GM21423 (cell line): Measurements from ENCODE around the gene ZNF641.
"Not testable (repeated sequence)": the region's sequence is repeated elsewhere in the genome, so short reads cannot be mapped to it uniquely, and the experiment has no call there.

Experiments
- ATAC-seq: cut with Tn5 transposase; IDR thresholded peaks from one replicate; pipeline ENCODE4 v1.9.1; 2021; ENCODE audit warnings: mild to moderate bottlenecking, moderate library complexity; ENCODE audit not compliant: unreplicated experiment

ZNF641 gene

GRCh38 chr12:48336061-48336460, 14.7 kb downstream of the ZNF641 start:
- no peak for ATAC-seq

GRCh38 chr12:48334808-48335207, 15.9 kb downstream of the ZNF641 start:
- no peak for ATAC-seq

- ATAC-seq = not testable (repeated sequence)
Measured at GRCh38 chr12:48333680-48334079, 17.0 kb downstream of the ZNF641 start.

- ATAC-seq = no peak
Measured at GRCh38 chr12:48331399-48331798, 19.3 kb downstream of the ZNF641 start.

- no peak for ATAC-seq
Measured at GRCh38 chr12:48329199-48329939, 21.4 kb downstream of the ZNF641 start.

GRCh38 chr12:48316491-48316890, 34.2 kb downstream of the ZNF641 start:
- no peak for ATAC-seq

GRCh38 chr12:48311313-48311712, 39.4 kb downstream of the ZNF641 start:
- ATAC-seq = no peak

GRCh38 chr12:48307269-48307668, 43.5 kb downstream of the ZNF641 start:
- ATAC-seq = no peak

GRCh38 chr12:48305190-48305589, 45.5 kb downstream of the ZNF641 start:
- ATAC-seq = no peak

- no peak for ATAC-seq
Measured at GRCh38 chr12:48302161-48302911, 48.4 kb downstream of the ZNF641 start.

GRCh38 chr12:48300774-48301173, 49.9 kb downstream of the ZNF641 start:
- no peak for ATAC-seq

GRCh38 chr12:48296586-48297282, 54.0 kb downstream of the ZNF641 start:
- peak; percentile 84 for ATAC-seq

- no peak for ATAC-seq
Measured at GRCh38 chr12:48292040-48292439, 58.7 kb downstream of the ZNF641 start.

GRCh38 chr12:48291511-48291910, 59.2 kb downstream of the ZNF641 start:
- ATAC-seq = no peak

- ATAC-seq = no peak
Measured at GRCh38 chr12:48288387-48289268, 62.1 kb downstream of the ZNF641 start.
